Neural progenitor cell (in vitro differentiated cells): ENCODE data around the gene FAM118B. TPM values are rescaled to one million over a fixed set of nuclear protein-coding genes. Genes with fewer than 3 reads are reported as not detected.

ENCODE experiments used
- DNase-seq: peaks from one replicate; pipeline ENCODE4 v3.0.0-alpha.2; 2016; ENCODE audit warnings: low spot score
- H2AFZ ChIP-seq: fragments of 200-600 bp; sonication (generic); replicated peaks from 2 replicates; pipeline ENCODE4 v1.6.1; 2016; ENCODE audit warnings: antibody characterized with exemption
- H3F3A ChIP-seq: fragments of 200-600 bp; sonication (generic); 2 replicates; pipeline ENCODE4 v1.6.1; 2016; ENCODE audit warnings: antibody characterized with exemption, low read depth
- H3K27ac ChIP-seq: fragments of 200-600 bp; sonication (generic); 2 replicates; pipeline ENCODE4 v1.5.1; 2016; ENCODE audit warnings: mild to moderate bottlenecking
- H3K27me3 ChIP-seq: fragments of 200-600 bp; sonication (generic); 2 replicates; pipeline ENCODE4 v1.6.1; 2016; ENCODE audit warnings: mild to moderate bottlenecking, moderate library complexity
- H3K36me3 ChIP-seq: fragments of 200-600 bp; sonication (generic); 2 replicates; pipeline ENCODE4 v1.5.1; 2016
- H3K4me1 ChIP-seq: fragments of 200-600 bp; sonication (generic); 2 replicates; pipeline ENCODE4 v1.6.1; 2016; ENCODE audit warnings: mixed run types
- H3K4me2 ChIP-seq: fragments of 200-600 bp; sonication (generic); 2 replicates; pipeline ENCODE4 v1.6.1; 2016
- H3K4me3 ChIP-seq: fragments of 200-600 bp; sonication (generic); 2 replicates; pipeline ENCODE4 v1.5.1; 2016
- H3K79me2 ChIP-seq: fragments of 200-600 bp; sonication (generic); 2 replicates; pipeline ENCODE4 v1.6.1; 2016; ENCODE audit warnings: low read depth
- H3K9ac ChIP-seq: fragments of 200-600 bp; sonication (generic); 2 replicates; pipeline ENCODE4 v1.6.1; 2016
- H3K9me3 ChIP-seq: fragments of 200-600 bp; sonication (generic); 2 replicates; pipeline ENCODE4 v1.5.1; 2016; ENCODE audit warnings: low read depth
- H4K20me1 ChIP-seq: fragments of 200-600 bp; sonication (generic); 2 replicates; pipeline ENCODE4 v1.6.1; 2016; ENCODE audit warnings: low read depth
- H3K27ac Mint-ChIP-seq: 3 replicates; pipeline ENCODE4 v1.8.0; 2021; ENCODE audit warnings: mixed read lengths
- H3K27me3 Mint-ChIP-seq: 2 replicates; pipeline ENCODE4 v1.8.0; 2022; ENCODE audit warnings: low read depth, mild to moderate bottlenecking, inconsistent platforms, moderate library complexity, mixed read lengths; ENCODE audit not compliant: insufficient read depth
- H3K36me3 Mint-ChIP-seq: 3 replicates; pipeline ENCODE4 v1.8.0; 2021; ENCODE audit warnings: mixed read lengths
- H3K4me1 Mint-ChIP-seq: 3 replicates; pipeline ENCODE4 v1.8.0; 2021; ENCODE audit warnings: mixed read lengths
- H3K4me3 Mint-ChIP-seq: 3 replicates; pipeline ENCODE4 v1.8.0; 2021; ENCODE audit warnings: mild to moderate bottlenecking, moderate library complexity, mixed read lengths
- H3K9me3 Mint-ChIP-seq: 3 replicates; pipeline ENCODE4 v1.8.0; 2020; ENCODE audit warnings: mixed read lengths
- EZH2 ChIP-seq: fragments of 200-600 bp; sonication (generic); IDR thresholded peaks from 2 replicates; pipeline ENCODE4 v1.6.1; 2017; ENCODE audit warnings: antibody characterized with exemption, mild to moderate bottlenecking, moderate library complexity
- EZH2phosphoT487 ChIP-seq: fragments of 200-600 bp; sonication (generic); IDR thresholded peaks from 2 replicates; pipeline ENCODE4 v1.6.1; 2017; ENCODE audit warnings: antibody characterized with exemption
- total RNA-seq: library from RNA; depleted of rRNA; stranded (reverse); fragments of >200 nt; gene quantifications from 2 replicates; pipeline ENCODE4 v1.2.3, GENCODE V29; 2015; ENCODE audit warnings: low replicate concordance
- TF ChIP-seq, protein P1 (sequence below): fragments of 200-600 bp; sonication (generic); IDR thresholded peaks from 2 replicates; pipeline ENCODE4 v1.5.1; 2017; ENCODE audit warnings: antibody characterized with exemption, mild to moderate bottlenecking

Gene FAM118B
- total RNA-seq, 1 donor from 2014 or later: 43.2 TPM

GRCh38 chr11:126219547-126219946 is 8.0 kb downstream of the FAM118B start:
- Histone ChIP-seq H3K79me2 (peaks cover 99% of the 10 kb centered on the region), H3K9ac (no peak overlapping the region), H4K20me1 (peaks cover 19% of the 10 kb centered on the region), H3F3A (no peaks in the 10 kb centered on the region), H3K9me3 (no peaks in the 10 kb centered on the region), H3K36me3 (no peaks in the 10 kb centered on the region), H3K27me3 (no peaks in the 10 kb centered on the region), H3K4me2 (no peak overlapping the region), H3K4me3 (no peak overlapping the region), H3K4me1 (no peaks in the 10 kb centered on the region), H2AFZ (no peak overlapping the region), H3K27ac (no peak overlapping the region)
- H3K9me3 Mint-ChIP-seq: peaks cover 4% of the 10 kb centered on the region
- no peak overlapping the region for H3K27ac Mint-ChIP-seq
- peaks cover 2% of the 10 kb centered on the region for H3K36me3 Mint-ChIP-seq
- no peak overlapping the region for H3K4me3 Mint-ChIP-seq
- H3K4me1 Mint-ChIP-seq: no peaks in the 10 kb centered on the region
- no peak for DNase-seq
- peaks cover 2% of the 10 kb centered on the region for H3K27me3 Mint-ChIP-seq
- TF ChIP-seq EZH2phosphoT487 (no peak), EZH2 (no peak)
- TF ChIP-seq, protein P1, sequence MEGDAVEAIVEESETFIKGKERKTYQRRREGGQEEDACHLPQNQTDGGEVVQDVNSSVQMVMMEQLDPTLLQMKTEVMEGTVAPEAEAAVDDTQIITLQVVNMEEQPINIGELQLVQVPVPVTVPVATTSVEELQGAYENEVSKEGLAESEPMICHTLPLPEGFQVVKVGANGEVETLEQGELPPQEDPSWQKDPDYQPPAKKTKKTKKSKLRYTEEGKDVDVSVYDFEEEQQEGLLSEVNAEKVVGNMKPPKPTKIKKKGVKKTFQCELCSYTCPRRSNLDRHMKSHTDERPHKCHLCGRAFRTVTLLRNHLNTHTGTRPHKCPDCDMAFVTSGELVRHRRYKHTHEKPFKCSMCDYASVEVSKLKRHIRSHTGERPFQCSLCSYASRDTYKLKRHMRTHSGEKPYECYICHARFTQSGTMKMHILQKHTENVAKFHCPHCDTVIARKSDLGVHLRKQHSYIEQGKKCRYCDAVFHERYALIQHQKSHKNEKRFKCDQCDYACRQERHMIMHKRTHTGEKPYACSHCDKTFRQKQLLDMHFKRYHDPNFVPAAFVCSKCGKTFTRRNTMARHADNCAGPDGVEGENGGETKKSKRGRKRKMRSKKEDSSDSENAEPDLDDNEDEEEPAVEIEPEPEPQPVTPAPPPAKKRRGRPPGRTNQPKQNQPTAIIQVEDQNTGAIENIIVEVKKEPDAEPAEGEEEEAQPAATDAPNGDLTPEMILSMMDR: no peak

DNA sequence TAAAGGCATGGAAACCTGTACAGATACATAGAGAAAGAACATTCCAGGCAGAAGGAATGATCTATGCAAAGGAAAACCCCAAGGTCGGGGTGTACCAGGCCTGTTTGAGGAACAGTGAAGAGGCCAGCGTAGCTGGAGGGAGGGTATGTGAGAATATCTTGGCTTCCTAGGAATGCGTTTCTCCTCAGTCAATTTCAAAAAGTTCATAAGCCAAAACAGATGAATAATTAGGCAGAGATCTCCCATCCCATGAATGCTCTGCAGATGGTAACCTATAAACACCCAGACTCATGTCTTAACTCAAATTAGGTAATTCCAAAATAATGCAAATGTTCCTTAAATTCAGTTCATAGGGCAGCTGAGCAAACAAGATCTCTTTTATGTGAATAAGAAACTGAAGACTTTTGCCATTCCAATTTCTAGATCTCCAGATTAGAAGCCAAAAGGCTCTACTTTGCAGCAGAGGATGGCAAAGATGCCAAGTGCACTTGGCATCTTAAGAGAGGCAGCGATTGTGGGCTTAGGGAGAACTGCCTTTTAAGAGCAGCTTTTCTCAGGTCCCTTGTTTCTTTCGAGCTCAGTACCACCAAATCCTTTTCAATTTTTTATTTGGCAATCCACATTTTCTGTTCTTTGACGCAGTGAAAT is 13.2 kb downstream of the FAM118B start:
- peaks cover 85% of the 10 kb centered on the region for H3K79me2 ChIP-seq

DNA sequence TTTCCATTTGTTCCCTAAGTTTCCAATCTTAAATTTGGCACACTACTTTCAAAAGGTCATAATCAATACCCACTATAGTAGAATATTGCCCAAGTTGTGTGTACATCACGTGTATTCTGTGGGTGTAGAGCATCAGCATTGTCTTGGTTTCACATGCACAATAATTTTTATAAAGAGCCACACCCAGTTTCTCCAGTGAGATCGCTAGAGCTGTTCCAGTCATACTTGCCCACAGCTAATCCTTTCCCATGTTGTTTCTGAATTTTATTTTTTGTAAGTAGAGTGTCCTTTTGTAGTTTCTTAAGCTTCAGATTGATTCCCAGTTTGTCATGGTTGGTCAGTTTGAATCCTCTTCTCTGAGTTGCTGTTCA is 13.7 kb downstream of the FAM118B start:
- Histone ChIP-seq H3K9me3 (no peaks in the 10 kb centered on the region), H3K4me2 (no peak overlapping the region), H3K9ac (no peak overlapping the region), H3K36me3 (no peaks in the 10 kb centered on the region), H3K27ac (no peak overlapping the region), H4K20me1 (no peaks in the 10 kb centered on the region), H3K27me3 (no peaks in the 10 kb centered on the region), H3K79me2 (peaks cover 81% of the 10 kb centered on the region), H2AFZ (no peak overlapping the region), H3F3A (no peaks in the 10 kb centered on the region), H3K4me1 (no peaks in the 10 kb centered on the region), H3K4me3 (no peak overlapping the region)
- H3K36me3 Mint-ChIP-seq: peaks cover 9% of the 10 kb centered on the region
- DNase-seq: no peak
- H3K9me3 Mint-ChIP-seq: peaks cover 16% of the 10 kb centered on the region
- TF ChIP-seq, protein P1: no peak
- no peak for TF ChIP-seq EZH2phosphoT487
- no peak for TF ChIP-seq EZH2
- H3K27ac Mint-ChIP-seq: no peak overlapping the region
- no peak overlapping the region for H3K4me3 Mint-ChIP-seq
- H3K27me3 Mint-ChIP-seq: peaks cover 2% of the 10 kb centered on the region
- no peaks in the 10 kb centered on the region for H3K4me1 Mint-ChIP-seq

More for the DNA sequence above, 13.2 kb downstream of the FAM118B start:
- no peak overlapping the region for H3K27ac Mint-ChIP-seq
- TF ChIP-seq EZH2phosphoT487 (no peak), EZH2 (no peak)
- TF ChIP-seq, protein P1: no peak
- H3K9me3 ChIP-seq: no peaks in the 10 kb centered on the region
- peaks cover 16% of the 10 kb centered on the region for H3K9me3 Mint-ChIP-seq
- H3K4me3 Mint-ChIP-seq: no peak overlapping the region
- H4K20me1 ChIP-seq: no peaks in the 10 kb centered on the region
- H3K4me3 ChIP-seq: no peak overlapping the region
- no peak overlapping the region for H3K27ac ChIP-seq
- H3K27me3 ChIP-seq: no peaks in the 10 kb centered on the region
- H2AFZ ChIP-seq: no peak overlapping the region
- H3K27me3 Mint-ChIP-seq: peaks cover 2% of the 10 kb centered on the region
- H3K4me1 ChIP-seq: no peaks in the 10 kb centered on the region
- peaks cover 9% of the 10 kb centered on the region for H3K36me3 Mint-ChIP-seq
- H3K4me2 ChIP-seq: no peak overlapping the region
- H3F3A ChIP-seq: no peaks in the 10 kb centered on the region
- H3K9ac ChIP-seq: no peak overlapping the region
- no peaks in the 10 kb centered on the region for H3K36me3 ChIP-seq
- DNase-seq: no peak
- no peaks in the 10 kb centered on the region for H3K4me1 Mint-ChIP-seq
